GM23338 (cell line): ENCODE results near the gene SEPTIN8.

ENCODE experiments used
- CREB1 ChIP-seq: fragments of 250-450 bp; sonication (Bioruptor Pico); IDR thresholded peaks from 2 replicates; pipeline ENCODE4 v1.5.0; 2020; ENCODE audit warnings: low read depth, mild to moderate bottlenecking, moderate library complexity
- EZH2 ChIP-seq: fragments of 200-600 bp; sonication (generic); IDR thresholded peaks from one replicate; pipeline ENCODE4 v1.8.0; 2017; ENCODE audit warnings: antibody characterized with exemption, mild to moderate bottlenecking, low read depth; ENCODE audit not compliant: unreplicated experiment
- EZH2phosphoT487 ChIP-seq: fragments of 200-600 bp; sonication (generic); IDR thresholded peaks from one replicate; pipeline ENCODE4 v1.8.1; 2018; ENCODE audit warnings: antibody characterized with exemption; ENCODE audit not compliant: unreplicated experiment
- JUNB ChIP-seq: IDR thresholded peaks from one replicate; pipeline ENCODE4 v1.6.1; 2016; ENCODE audit warnings: antibody characterized with exemption; ENCODE audit not compliant: unreplicated experiment
- POLR2AphosphoS5 ChIP-seq: IDR thresholded peaks from 2 replicates; pipeline ENCODE4 v1.6.1; 2016; ENCODE audit warnings: antibody characterized with exemption, low read depth
- STAT1 ChIP-seq: IDR thresholded peaks from one replicate; pipeline ENCODE4 v1.6.1; 2016; ENCODE audit warnings: antibody characterized with exemption; ENCODE audit not compliant: unreplicated experiment
- ZNF114 ChIP-seq: fragments of 250-450 bp; sonication (Bioruptor Pico); IDR thresholded peaks from 2 replicates; pipeline ENCODE4 v1.5.0; 2020; ENCODE audit warnings: mild to moderate bottlenecking, moderate library complexity
- TF ChIP-seq, protein P1 (sequence below), 2 experiments: fragments of 200-600 bp in 1 of 2; sonication (generic) in 1 of 2; conservative IDR thresholded peaks; 2 replicates each; pipeline versions ENCODE4 v1.5.1 to v1.6.1; 2016 to 2017; ENCODE audit warnings: antibody characterized with exemption in 2 of 2, low read depth in 2 of 2, mild to moderate bottlenecking in 2 of 2, moderate library complexity in 1 of 2
- TF ChIP-seq, protein P2 (sequence below): IDR thresholded peaks from one replicate; pipeline ENCODE4 v1.6.1; 2018; ENCODE audit warnings: antibody characterized with exemption; ENCODE audit not compliant: unreplicated experiment
- TF ChIP-seq, protein P3 (sequence below): IDR thresholded peaks from 2 replicates; pipeline ENCODE4 v1.6.1; 2016; ENCODE audit warnings: antibody characterized with exemption

DNA sequence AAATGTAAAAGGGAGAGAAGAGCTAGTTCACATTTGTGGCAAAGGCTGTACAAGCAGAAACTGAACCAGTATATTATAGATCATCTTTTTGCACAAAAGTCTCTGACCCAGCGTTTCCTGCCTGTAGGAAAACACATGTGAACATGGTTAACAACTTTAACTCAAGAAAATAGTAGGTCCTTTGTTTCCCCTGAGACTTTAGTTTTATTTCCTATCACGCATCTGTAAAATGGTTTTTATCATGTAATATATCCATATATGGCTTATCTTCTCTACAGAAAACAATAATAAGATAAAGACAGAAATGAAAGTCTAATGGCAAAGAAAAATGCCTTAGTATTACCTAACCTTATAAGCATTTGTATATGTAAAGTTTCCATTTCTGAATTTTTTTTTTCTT, 42.4 kb downstream of the SEPTIN8 start:
- TF ChIP-seq, protein P1, sequence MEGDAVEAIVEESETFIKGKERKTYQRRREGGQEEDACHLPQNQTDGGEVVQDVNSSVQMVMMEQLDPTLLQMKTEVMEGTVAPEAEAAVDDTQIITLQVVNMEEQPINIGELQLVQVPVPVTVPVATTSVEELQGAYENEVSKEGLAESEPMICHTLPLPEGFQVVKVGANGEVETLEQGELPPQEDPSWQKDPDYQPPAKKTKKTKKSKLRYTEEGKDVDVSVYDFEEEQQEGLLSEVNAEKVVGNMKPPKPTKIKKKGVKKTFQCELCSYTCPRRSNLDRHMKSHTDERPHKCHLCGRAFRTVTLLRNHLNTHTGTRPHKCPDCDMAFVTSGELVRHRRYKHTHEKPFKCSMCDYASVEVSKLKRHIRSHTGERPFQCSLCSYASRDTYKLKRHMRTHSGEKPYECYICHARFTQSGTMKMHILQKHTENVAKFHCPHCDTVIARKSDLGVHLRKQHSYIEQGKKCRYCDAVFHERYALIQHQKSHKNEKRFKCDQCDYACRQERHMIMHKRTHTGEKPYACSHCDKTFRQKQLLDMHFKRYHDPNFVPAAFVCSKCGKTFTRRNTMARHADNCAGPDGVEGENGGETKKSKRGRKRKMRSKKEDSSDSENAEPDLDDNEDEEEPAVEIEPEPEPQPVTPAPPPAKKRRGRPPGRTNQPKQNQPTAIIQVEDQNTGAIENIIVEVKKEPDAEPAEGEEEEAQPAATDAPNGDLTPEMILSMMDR (conservative IDR thresholded peaks at IDR 0.05; ENCODE audit: low read depth in 2 of 2): no peak
- TF ChIP-seq EZH2: no peak
- TF ChIP-seq, protein P2, sequence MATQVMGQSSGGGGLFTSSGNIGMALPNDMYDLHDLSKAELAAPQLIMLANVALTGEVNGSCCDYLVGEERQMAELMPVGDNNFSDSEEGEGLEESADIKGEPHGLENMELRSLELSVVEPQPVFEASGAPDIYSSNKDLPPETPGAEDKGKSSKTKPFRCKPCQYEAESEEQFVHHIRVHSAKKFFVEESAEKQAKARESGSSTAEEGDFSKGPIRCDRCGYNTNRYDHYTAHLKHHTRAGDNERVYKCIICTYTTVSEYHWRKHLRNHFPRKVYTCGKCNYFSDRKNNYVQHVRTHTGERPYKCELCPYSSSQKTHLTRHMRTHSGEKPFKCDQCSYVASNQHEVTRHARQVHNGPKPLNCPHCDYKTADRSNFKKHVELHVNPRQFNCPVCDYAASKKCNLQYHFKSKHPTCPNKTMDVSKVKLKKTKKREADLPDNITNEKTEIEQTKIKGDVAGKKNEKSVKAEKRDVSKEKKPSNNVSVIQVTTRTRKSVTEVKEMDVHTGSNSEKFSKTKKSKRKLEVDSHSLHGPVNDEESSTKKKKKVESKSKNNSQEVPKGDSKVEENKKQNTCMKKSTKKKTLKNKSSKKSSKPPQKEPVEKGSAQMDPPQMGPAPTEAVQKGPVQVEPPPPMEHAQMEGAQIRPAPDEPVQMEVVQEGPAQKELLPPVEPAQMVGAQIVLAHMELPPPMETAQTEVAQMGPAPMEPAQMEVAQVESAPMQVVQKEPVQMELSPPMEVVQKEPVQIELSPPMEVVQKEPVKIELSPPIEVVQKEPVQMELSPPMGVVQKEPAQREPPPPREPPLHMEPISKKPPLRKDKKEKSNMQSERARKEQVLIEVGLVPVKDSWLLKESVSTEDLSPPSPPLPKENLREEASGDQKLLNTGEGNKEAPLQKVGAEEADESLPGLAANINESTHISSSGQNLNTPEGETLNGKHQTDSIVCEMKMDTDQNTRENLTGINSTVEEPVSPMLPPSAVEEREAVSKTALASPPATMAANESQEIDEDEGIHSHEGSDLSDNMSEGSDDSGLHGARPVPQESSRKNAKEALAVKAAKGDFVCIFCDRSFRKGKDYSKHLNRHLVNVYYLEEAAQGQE: no peak
- no peak for TF ChIP-seq POLR2AphosphoS5
- TF ChIP-seq EZH2phosphoT487: no peak
- no peak for TF ChIP-seq ZNF114 (CRISPR knock-in tag)
- TF ChIP-seq CREB1 (CRISPR knock-in tag): no peak
- TF ChIP-seq STAT1: no peak
- TF ChIP-seq, protein P3, sequence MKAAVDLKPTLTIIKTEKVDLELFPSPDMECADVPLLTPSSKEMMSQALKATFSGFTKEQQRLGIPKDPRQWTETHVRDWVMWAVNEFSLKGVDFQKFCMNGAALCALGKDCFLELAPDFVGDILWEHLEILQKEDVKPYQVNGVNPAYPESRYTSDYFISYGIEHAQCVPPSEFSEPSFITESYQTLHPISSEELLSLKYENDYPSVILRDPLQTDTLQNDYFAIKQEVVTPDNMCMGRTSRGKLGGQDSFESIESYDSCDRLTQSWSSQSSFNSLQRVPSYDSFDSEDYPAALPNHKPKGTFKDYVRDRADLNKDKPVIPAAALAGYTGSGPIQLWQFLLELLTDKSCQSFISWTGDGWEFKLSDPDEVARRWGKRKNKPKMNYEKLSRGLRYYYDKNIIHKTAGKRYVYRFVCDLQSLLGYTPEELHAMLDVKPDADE: no peak
- TF ChIP-seq JUNB: no peak
